CD14-positive monocyte (primary cell): Measurements from ENCODE around the gene GRK7. TPM values are rescaled to one million over a fixed set of nuclear protein-coding genes. Genes with fewer than 3 reads are reported as not detected.

ENCODE experiments used
- DNase-seq, 3 donors: peaks; one replicate each; pipeline ENCODE4 v3.0.0-alpha.2; 2011 to 2022
- H2AFZ ChIP-seq: 2 replicates; pipeline ENCODE4 v1.6.0; 2012; ENCODE audit warnings: mild to moderate bottlenecking, low read depth, low read length, inconsistent platforms; ENCODE audit not compliant: insufficient read depth, poor library complexity, severe bottlenecking
- H3K27ac ChIP-seq, 2 donors: 1 replicate in 1 of 2; 2 replicates in 1 of 2; pipeline ENCODE4 v1.5.1; 2012 to 2013; ENCODE audit warnings: low read length in 2 of 2, control low read depth in 1 of 2, inconsistent platforms in 1 of 2, low read depth in 1 of 2, mild to moderate bottlenecking in 1 of 2
- H3K27me3 ChIP-seq, 2 donors: one replicate each; pipeline versions ENCODE4 v1.6.0 to v1.6.1; 2011 to 2013; ENCODE audit warnings: low read length in 2 of 2; ENCODE audit not compliant: control insufficient read depth in 2 of 2, insufficient read depth in 2 of 2
- H3K36me3 ChIP-seq, 2 donors: replicated peaks in 1 of 2; 1 replicate in 1 of 2; 2 replicates in 1 of 2; pipeline versions ENCODE4 v1.5.1 to v1.6.1; 2012 to 2013; ENCODE audit warnings: low read length in 2 of 2, control low read depth in 1 of 2, inconsistent platforms in 1 of 2, mild to moderate bottlenecking in 1 of 2; ENCODE audit not compliant: insufficient read depth in 2 of 2, control insufficient read depth in 1 of 2
- H3K4me1 ChIP-seq, 2 donors: 1 replicate in 1 of 2; 2 replicates in 1 of 2; pipeline versions ENCODE4 v1.5.1 to v1.6.1; 2012 to 2013; ENCODE audit warnings: low read length in 2 of 2, control low read depth in 1 of 2, inconsistent platforms in 1 of 2, mild to moderate bottlenecking in 1 of 2, moderate library complexity in 1 of 2; ENCODE audit not compliant: insufficient read depth in 2 of 2, control insufficient read depth in 1 of 2
- H3K4me2 ChIP-seq: replicated peaks from 2 replicates; pipeline ENCODE3; 2012; ENCODE audit warnings: low read length, moderate library complexity, mild to moderate bottlenecking; ENCODE audit not compliant: poor library complexity, severe bottlenecking; ENCODE audit errors: extremely low read depth
- H3K4me3 ChIP-seq, 3 experiments: fragments of 200-600 bp in 1 of 3; sonication (generic) in 1 of 3; replicated peaks in 1 of 3; 1 replicate in 2 of 3; 2 replicates in 1 of 3; pipeline ENCODE4 v1.5.1; 2011 to 2013; ENCODE audit warnings: low read length in 3 of 3, mild to moderate bottlenecking in 3 of 3, control low read depth in 2 of 3, low read depth in 2 of 3, inconsistent platforms in 1 of 3, moderate library complexity in 1 of 3
- H3K79me2 ChIP-seq: 2 replicates; pipeline ENCODE4 v1.6.0; 2012; ENCODE audit warnings: mild to moderate bottlenecking, control low read depth, inconsistent platforms, low read length, moderate library complexity; ENCODE audit not compliant: insufficient read depth
- H3K9ac ChIP-seq: 2 replicates; pipeline ENCODE4 v1.6.0; 2017; ENCODE audit warnings: low read length, mild to moderate bottlenecking; ENCODE audit not compliant: insufficient read depth, poor library complexity, severe bottlenecking
- H3K9me3 ChIP-seq, 2 donors: replicated peaks in 1 of 2; 1 replicate in 1 of 2; 2 replicates in 1 of 2; pipeline versions ENCODE4 v1.5.1 to v1.6.1; 2012 to 2013; ENCODE audit warnings: low read length in 2 of 2, control low read depth in 1 of 2; ENCODE audit not compliant: control insufficient read depth in 1 of 2, insufficient read depth in 1 of 2
- H4K20me1 ChIP-seq: 2 replicates; pipeline ENCODE4 v1.6.0; 2012; ENCODE audit warnings: mild to moderate bottlenecking, low read length, control low read depth, moderate library complexity; ENCODE audit not compliant: insufficient read depth
- H3K27ac Mint-ChIP-seq, 7 donors: one replicate each; pipeline ENCODE4 v1.8.0; 2020; ENCODE audit warnings: mild to moderate bottlenecking in 7 of 7, mixed read lengths in 7 of 7, moderate library complexity in 6 of 7, inconsistent platforms in 2 of 7
- H3K27me3 Mint-ChIP-seq, 3 donors: one replicate each; pipeline ENCODE4 v1.8.0; 2021 to 2022; ENCODE audit warnings: low read depth in 3 of 3, mild to moderate bottlenecking in 3 of 3, mixed read lengths in 3 of 3, moderate library complexity in 3 of 3, inconsistent platforms in 1 of 3
- H3K36me3 Mint-ChIP-seq, 2 donors: one replicate each; pipeline ENCODE4 v1.8.0; 2020; ENCODE audit warnings: mixed read lengths in 2 of 2, inconsistent platforms in 1 of 2, mild to moderate bottlenecking in 1 of 2
- H3K4me1 Mint-ChIP-seq: one replicate; pipeline ENCODE4 v1.8.0; 2020; ENCODE audit warnings: mild to moderate bottlenecking, mixed read lengths
- H3K4me3 Mint-ChIP-seq, 2 donors: one replicate each; pipeline ENCODE4 v1.8.0; 2020; ENCODE audit warnings: mild to moderate bottlenecking in 2 of 2, mixed read lengths in 2 of 2, moderate library complexity in 1 of 2
- H3K9me3 Mint-ChIP-seq, 7 donors: one replicate each; pipeline ENCODE4 v1.8.0; 2020 to 2022; ENCODE audit warnings: mixed read lengths in 7 of 7, mild to moderate bottlenecking in 6 of 7, moderate library complexity in 6 of 7, inconsistent platforms in 2 of 7
- WGBS: methylation state at CpG from one replicate; pipeline ENCODE4 v1.1.5; 2013; ENCODE audit warnings: missing lambda C conversion rate; ENCODE audit not compliant: insufficient coverage; 5-methylcytosine and 5-hydroxymethylcytosine counted together
- intact Hi-C, 2 donors: fragments of 100-400 bp; cut with micrococcal nuclease; formaldehyde crosslinking; loops; one replicate each; pipeline versions ENCODE4 v1.15.0 to v1.15.1; 2023
- polyA plus RNA-seq, 3 donors: library from polyadenylated mRNA; depleted of rRNA in 1 of 3; unstranded in 2 of 3; stranded (reverse) in 1 of 3; fragments of 300-500 nt in 2 of 3; fragments of >200 nt in 1 of 3; fragmentation: Illumina TruSeq in 2 of 3; gene quantifications; 1 replicate in 2 of 3; 2 replicates in 1 of 3; pipeline ENCODE4 v1.2.3, GENCODE V29; 2012 to 2021
- TF ChIP-seq, protein P1 (sequence below): fragments of 200-600 bp; IDR thresholded peaks from one replicate; pipeline ENCODE4 v1.8.0; 2022; ENCODE audit warnings: antibody characterized with exemption, mild to moderate bottlenecking

The GRK7 gene
- polyA plus RNA-seq, 3 donors = 0.04 to 0.07 TPM; not detected in 1

DNA sequence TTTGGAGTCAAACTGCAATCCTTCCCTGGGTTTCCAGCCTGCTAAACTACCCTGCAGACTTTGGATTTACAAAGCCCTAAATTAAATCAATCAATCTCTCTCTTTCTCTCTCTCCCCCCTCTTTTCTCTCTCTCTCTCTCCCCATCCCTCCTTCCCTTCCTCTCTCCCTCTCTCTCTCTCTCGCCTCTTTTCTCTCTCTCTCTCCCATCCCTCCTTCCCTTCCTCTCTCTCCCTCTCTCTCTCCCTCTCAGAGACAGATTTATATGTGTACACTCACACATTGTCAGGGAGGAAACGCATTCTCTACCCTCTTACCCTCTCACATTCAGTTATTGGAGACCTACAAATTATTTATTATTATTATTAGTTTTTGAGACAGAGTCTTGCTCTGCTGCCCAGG, 47.0 kb downstream of the GRK7 start:
- WGBS = 86% methylated on average over 1 of the region's 2 CpGs
- peaks cover 5 to 8% of the 10 kb centered on the region in 2 donors for H3K4me1 ChIP-seq
- no peak overlapping the region for H3K4me2 ChIP-seq
- Mint-ChIP-seq H3K36me3 (no peaks in the 10 kb centered on the region), H3K4me1 (peaks cover 14% of the 10 kb centered on the region), H3K9me3 (peaks cover 0 to 5% (median under 1%) of the 10 kb centered on the region in 7 donors), H3K4me3 (no peak overlapping the region), H3K27ac (no peak overlapping the region), H3K27me3 (peaks cover 0 to 2% (median 0%) of the 10 kb centered on the region in 3 donors)
- no peak overlapping the region for H3K9ac ChIP-seq
- no peaks in the 10 kb centered on the region for H3K27me3 ChIP-seq
- no peak overlapping the region for H3K4me3 ChIP-seq
- no peaks in the 10 kb centered on the region for H4K20me1 ChIP-seq
- no peak overlapping the region for H3K27ac ChIP-seq
- H3K36me3 ChIP-seq = no peaks in the 10 kb centered on the region
- H2AFZ ChIP-seq = no peak overlapping the region
- TF ChIP-seq, protein P1, sequence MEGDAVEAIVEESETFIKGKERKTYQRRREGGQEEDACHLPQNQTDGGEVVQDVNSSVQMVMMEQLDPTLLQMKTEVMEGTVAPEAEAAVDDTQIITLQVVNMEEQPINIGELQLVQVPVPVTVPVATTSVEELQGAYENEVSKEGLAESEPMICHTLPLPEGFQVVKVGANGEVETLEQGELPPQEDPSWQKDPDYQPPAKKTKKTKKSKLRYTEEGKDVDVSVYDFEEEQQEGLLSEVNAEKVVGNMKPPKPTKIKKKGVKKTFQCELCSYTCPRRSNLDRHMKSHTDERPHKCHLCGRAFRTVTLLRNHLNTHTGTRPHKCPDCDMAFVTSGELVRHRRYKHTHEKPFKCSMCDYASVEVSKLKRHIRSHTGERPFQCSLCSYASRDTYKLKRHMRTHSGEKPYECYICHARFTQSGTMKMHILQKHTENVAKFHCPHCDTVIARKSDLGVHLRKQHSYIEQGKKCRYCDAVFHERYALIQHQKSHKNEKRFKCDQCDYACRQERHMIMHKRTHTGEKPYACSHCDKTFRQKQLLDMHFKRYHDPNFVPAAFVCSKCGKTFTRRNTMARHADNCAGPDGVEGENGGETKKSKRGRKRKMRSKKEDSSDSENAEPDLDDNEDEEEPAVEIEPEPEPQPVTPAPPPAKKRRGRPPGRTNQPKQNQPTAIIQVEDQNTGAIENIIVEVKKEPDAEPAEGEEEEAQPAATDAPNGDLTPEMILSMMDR = no peak
- intact Hi-C loops = no loop called here
- no peak for DNase-seq
- no peaks in the 10 kb centered on the region for H3K79me2 ChIP-seq
- H3K9me3 ChIP-seq = no peaks in the 10 kb centered on the region

DNA sequence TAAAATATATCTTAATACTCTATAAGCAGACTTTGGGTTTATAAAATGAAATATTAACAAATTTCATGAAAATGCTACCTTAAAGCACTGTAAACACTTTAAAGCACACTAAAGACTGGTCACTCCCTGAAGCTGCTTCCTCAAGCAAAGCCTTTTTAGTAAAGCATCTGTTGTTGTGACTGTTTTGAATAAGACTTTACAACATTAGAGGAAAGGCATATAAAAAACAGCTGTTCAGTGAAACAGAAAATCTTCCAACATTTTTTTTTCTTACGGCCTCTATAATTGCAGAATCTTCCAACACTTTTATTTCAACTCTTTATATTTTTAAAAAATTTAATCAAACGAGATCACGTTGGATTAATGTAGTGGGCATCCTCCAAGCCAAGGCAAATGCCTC, 48.1 kb downstream of the GRK7 start:
- no peak overlapping the region for H3K4me3 ChIP-seq
- no peaks in the 10 kb centered on the region for H4K20me1 ChIP-seq
- H3K9me3 ChIP-seq = peaks cover 0 to 5% of the 10 kb centered on the region in 2 donors
- H2AFZ ChIP-seq = no peak overlapping the region
- no peaks in the 10 kb centered on the region for H3K36me3 ChIP-seq
- H3K79me2 ChIP-seq = no peaks in the 10 kb centered on the region
- peaks cover 0 to 3% of the 10 kb centered on the region in 2 donors for H3K36me3 Mint-ChIP-seq
- H3K4me2 ChIP-seq = no peak overlapping the region
- intact Hi-C loops = no loop called here
- no peak overlapping the region for H3K27ac ChIP-seq
- H3K4me3 Mint-ChIP-seq = no peak overlapping the region
- no peak overlapping the region for H3K27ac Mint-ChIP-seq
- no peaks in the 10 kb centered on the region for H3K27me3 ChIP-seq
- DNase-seq = no peak
- 95% methylated on average over 3 of the region's 3 CpGs for WGBS
- no peaks in the 10 kb centered on the region for H3K27me3 Mint-ChIP-seq
- TF ChIP-seq, protein P1 = no peak
- H3K9me3 Mint-ChIP-seq = peaks cover 6 to 14% (median 11%) of the 10 kb centered on the region in 7 donors
- H3K4me1 Mint-ChIP-seq = peaks cover 14% of the 10 kb centered on the region
- H3K4me1 ChIP-seq = peaks cover 5 to 8% of the 10 kb centered on the region in 2 donors
- H3K9ac ChIP-seq = no peak overlapping the region
